HepG2 (cell line): ENCODE measurements around the gene TLCD5. TPM values are rescaled to one million over a fixed set of nuclear protein-coding genes. Genes with fewer than 3 reads are reported as not detected.

Experiments used
- ASH2L ChIP-seq: fragments of 300-600, 200-600 bp; sonication (generic); IDR thresholded peaks from 2 replicates; pipeline ENCODE4 v1.7.0; 2017; ENCODE audit warnings: low read depth, mild to moderate bottlenecking, moderate library complexity, mixed read lengths, low read length; ENCODE audit not compliant: insufficient read length
- GFI1 ChIP-seq: sonication (generic); formaldehyde crosslinking; IDR thresholded peaks from 2 replicates; pipeline ENCODE4 v1.5.0; 2020; ENCODE audit warnings: missing genetic modification reagents, mild to moderate bottlenecking, borderline replicate concordance
- HDAC2 ChIP-seq: sonication (generic); formaldehyde crosslinking; IDR thresholded peaks from 2 replicates; pipeline ENCODE4 v1.4.0; 2020; ENCODE audit warnings: missing genetic modification reagents
- KAT7 ChIP-seq: IDR thresholded peaks from 2 replicates; pipeline ENCODE4 v1.6.1; 2018; ENCODE audit warnings: borderline replicate concordance, missing compliant biosample characterization
- MBD4 ChIP-seq: IDR thresholded peaks from 2 replicates; pipeline ENCODE4 v1.6.1; 2012; ENCODE audit warnings: low read length, inconsistent platforms, borderline replicate concordance
- MIXL1 ChIP-seq: IDR thresholded peaks from 2 replicates; pipeline ENCODE4 v1.6.1; 2016
- PAX8 ChIP-seq: sonication (generic); formaldehyde crosslinking; IDR thresholded peaks from 2 replicates; pipeline ENCODE4 v1.8.0; 2022; ENCODE audit warnings: mild to moderate bottlenecking, missing genetic modification reagents, borderline replicate concordance
- PAXIP1 ChIP-seq: sonication (generic); formaldehyde crosslinking; conservative IDR thresholded peaks from 2 replicates; pipeline ENCODE4 v1.4.0; 2020; ENCODE audit warnings: mild to moderate bottlenecking, missing genetic modification reagents, moderate library complexity
- PHF21A ChIP-seq: sonication (generic); formaldehyde crosslinking; IDR thresholded peaks from 2 replicates; pipeline ENCODE4 v1.5.0; 2020; ENCODE audit warnings: mild to moderate bottlenecking, missing genetic modification reagents
- POLR2G ChIP-seq: fragments of 200-400 bp; formaldehyde crosslinking; IDR thresholded peaks from 2 replicates; pipeline ENCODE4 v1.6.1; 2018; ENCODE audit warnings: mild to moderate bottlenecking, low read depth, low read length, moderate library complexity
- RARA ChIP-seq: IDR thresholded peaks from 2 replicates; pipeline ENCODE4 v1.6.1; 2016; ENCODE audit warnings: missing genetic modification reagents, missing compliant biosample characterization
- SMAD9 ChIP-seq: sonication (generic); formaldehyde crosslinking; IDR thresholded peaks from 2 replicates; pipeline ENCODE4 v1.5.1; 2020; ENCODE audit warnings: mild to moderate bottlenecking, missing genetic modification reagents
- TBX2 ChIP-seq: sonication (generic); formaldehyde crosslinking; IDR thresholded peaks from 2 replicates; pipeline ENCODE4 v1.5.0; 2020; ENCODE audit warnings: missing genetic modification reagents, mild to moderate bottlenecking, borderline replicate concordance
- TFDP1 ChIP-seq: IDR thresholded peaks from 2 replicates; pipeline ENCODE4 v1.6.1; 2016; ENCODE audit warnings: missing compliant biosample characterization, missing genetic modification reagents, borderline replicate concordance
- THAP7 ChIP-seq: sonication (generic); formaldehyde crosslinking; IDR thresholded peaks from 2 replicates; pipeline ENCODE4 v1.8.1; 2023; ENCODE audit warnings: mild to moderate bottlenecking, missing genetic modification reagents
- ZNF841 ChIP-seq: sonication (generic); formaldehyde crosslinking; IDR thresholded peaks from 2 replicates; pipeline ENCODE4 v1.8.1; 2023; ENCODE audit warnings: missing genetic modification reagents, borderline replicate concordance
- polyA plus RNA-seq, 8 experiments: library from polyadenylated mRNA; depleted of rRNA in 3 of 8; stranded (reverse) in 7 of 8; unstranded in 1 of 8; fragments of >200 nt; fragmentation: Illumina TruSeq in 4 of 8; extraction: Trizol in 4 of 8; gene quantifications; 2 replicates each; pipeline versions ENCODE4 v1.2.1 to v1.2.3, GENCODE V29; 2011 to 2016; ENCODE audit warnings: low read depth in 4 of 8, missing spikeins in 1 of 8, mixed read lengths in 1 of 8; ENCODE audit not compliant: insufficient read depth in 1 of 8
- total RNA-seq, 5 experiments: library from RNA; depleted of rRNA; stranded (reverse); fragments of >200 nt; fragmentation: Illumina TruSeq; extraction: Trizol; gene quantifications; 2 replicates each; pipeline ENCODE4 v1.2.3, GENCODE V29; 2016; ENCODE audit warnings: low read depth in 1 of 5
- TF ChIP-seq, protein P1 (sequence below): sonication (generic); formaldehyde crosslinking; IDR thresholded peaks from 2 replicates; pipeline ENCODE4 v1.5.1; 2020; ENCODE audit warnings: missing genetic modification reagents, mild to moderate bottlenecking, borderline replicate concordance
- TF ChIP-seq, protein P2 (sequence below): sonication (generic); formaldehyde crosslinking; IDR thresholded peaks from 2 replicates; pipeline ENCODE4 v1.4.0; 2020; ENCODE audit warnings: missing genetic modification reagents, borderline replicate concordance

The TLCD5 gene
- total and polyA plus RNA-seq, 2 of the 13 experiments (the other 11 are each of a cell fraction or from before 2014, with no cell fraction given) = 6.1 to 7.6 TPM

- TF ChIP-seq KAT7 (CRISPR knock-in tag) = peak; percentile 40; the same call in 1 of the 2 replicates
- peak; percentile 29 for TF ChIP-seq HDAC2 (CRISPR knock-in tag)
- TF ChIP-seq RARA (CRISPR knock-in tag) = peak; percentile 68
- TF ChIP-seq THAP7 = no peak
- TF ChIP-seq PAX8 (CRISPR knock-in tag) = no peak
- 0 out of 2 replicates have a peak, but pooled peaks have one; percentile 19 for TF ChIP-seq PAXIP1 (CRISPR knock-in tag)
- TF ChIP-seq PHF21A (CRISPR knock-in tag) = peak; percentile 14; the same call in 1 of the 2 replicates
- 0 out of 2 replicates have a peak, but pooled peaks have one; percentile 47 for TF ChIP-seq MBD4
- no peak for TF ChIP-seq ZNF841
- TF ChIP-seq MIXL1 = peak; percentile 23; the same call in 1 of the 2 replicates
- TF ChIP-seq POLR2G = peak; percentile 6; the same call in 1 of the 2 replicates
- peak; percentile 38 for TF ChIP-seq ASH2L
- TF ChIP-seq, protein P1, sequence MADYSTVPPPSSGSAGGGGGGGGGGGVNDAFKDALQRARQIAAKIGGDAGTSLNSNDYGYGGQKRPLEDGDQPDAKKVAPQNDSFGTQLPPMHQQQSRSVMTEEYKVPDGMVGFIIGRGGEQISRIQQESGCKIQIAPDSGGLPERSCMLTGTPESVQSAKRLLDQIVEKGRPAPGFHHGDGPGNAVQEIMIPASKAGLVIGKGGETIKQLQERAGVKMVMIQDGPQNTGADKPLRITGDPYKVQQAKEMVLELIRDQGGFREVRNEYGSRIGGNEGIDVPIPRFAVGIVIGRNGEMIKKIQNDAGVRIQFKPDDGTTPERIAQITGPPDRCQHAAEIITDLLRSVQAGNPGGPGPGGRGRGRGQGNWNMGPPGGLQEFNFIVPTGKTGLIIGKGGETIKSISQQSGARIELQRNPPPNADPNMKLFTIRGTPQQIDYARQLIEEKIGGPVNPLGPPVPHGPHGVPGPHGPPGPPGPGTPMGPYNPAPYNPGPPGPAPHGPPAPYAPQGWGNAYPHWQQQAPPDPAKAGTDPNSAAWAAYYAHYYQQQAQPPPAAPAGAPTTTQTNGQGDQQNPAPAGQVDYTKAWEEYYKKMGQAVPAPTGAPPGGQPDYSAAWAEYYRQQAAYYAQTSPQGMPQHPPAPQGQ (CRISPR knock-in tag) = no peak
- TF ChIP-seq TBX2 (CRISPR knock-in tag) = peak; percentile 15; the same call in 1 of the 2 replicates
- TF ChIP-seq, protein P2, sequence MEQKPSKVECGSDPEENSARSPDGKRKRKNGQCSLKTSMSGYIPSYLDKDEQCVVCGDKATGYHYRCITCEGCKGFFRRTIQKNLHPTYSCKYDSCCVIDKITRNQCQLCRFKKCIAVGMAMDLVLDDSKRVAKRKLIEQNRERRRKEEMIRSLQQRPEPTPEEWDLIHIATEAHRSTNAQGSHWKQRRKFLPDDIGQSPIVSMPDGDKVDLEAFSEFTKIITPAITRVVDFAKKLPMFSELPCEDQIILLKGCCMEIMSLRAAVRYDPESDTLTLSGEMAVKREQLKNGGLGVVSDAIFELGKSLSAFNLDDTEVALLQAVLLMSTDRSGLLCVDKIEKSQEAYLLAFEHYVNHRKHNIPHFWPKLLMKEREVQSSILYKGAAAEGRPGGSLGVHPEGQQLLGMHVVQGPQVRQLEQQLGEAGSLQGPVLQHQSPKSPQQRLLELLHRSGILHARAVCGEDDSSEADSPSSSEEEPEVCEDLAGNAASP (CRISPR knock-in tag) = peak; percentile 98
- peak; percentile 74; the same call in 1 of the 2 replicates for TF ChIP-seq SMAD9 (CRISPR knock-in tag)
- TF ChIP-seq TFDP1 = peak; percentile 24; the same call in 1 of the 2 replicates
- peak; percentile 67; the same call in 1 of the 2 replicates for TF ChIP-seq GFI1 (CRISPR knock-in tag)
Observed at GRCh38 chr11:120337355-120338106, 12.4 kb downstream of the TLCD5 start (continued).
